PC-3 (cell line): ENCODE measurements around the gene HES1. TPM values are rescaled to one million over a fixed set of nuclear protein-coding genes. Genes with fewer than 3 reads are reported as not detected.
A peak's percentile ranks its signal among the peaks of the same experiment; 100 is the strongest.

Source experiments
- ATAC-seq: fragments of 200-7000 bp; cut with Tn5 transposase; 2 replicates; pipeline ENCODE4 v1.9.1; 2020; ENCODE audit warnings: mild to moderate bottlenecking, moderate library complexity
- BruUV-seq: library from RNA; stranded (reverse); fragments of 400-500 nt; replicated peaks from 2 replicates; lab custom pipeline; 2021; lab: Mats Ljungman, UMichigan
- CTCF ChIA-PET: fragments of 300-600 bp; sonication (Branson Sonifier 250); formaldehyde crosslinking; loops from one replicate; lab custom pipeline; 2022; ENCODE audit warnings: antibody characterized with exemption; lab: Charles Lee
- POLR2A ChIA-PET: fragments of 300-600 bp; sonication (Branson Sonifier 250); formaldehyde crosslinking; loops from one replicate; lab custom pipeline; 2022; ENCODE audit warnings: antibody characterized with exemption; ENCODE audit not compliant: unreplicated experiment; lab: Charles Lee
- DNase-seq: peaks from one replicate; pipeline ENCODE4 v3.0.0-alpha.2; 2015
- H2AFZ ChIP-seq: fragments of 300-600 bp; sonication (generic); 2 replicates; pipeline ENCODE4 v1.6.0; 2016; ENCODE audit warnings: antibody characterized with exemption, low read length
- H3F3A ChIP-seq: fragments of 300-600 bp; sonication (generic); one replicate; pipeline ENCODE4 v1.6.0; 2017; ENCODE audit warnings: antibody characterized with exemption, low read length, control low read depth, mild to moderate bottlenecking; ENCODE audit not compliant: unreplicated experiment
- H3K27ac ChIP-seq: fragments of 300-600 bp; sonication (generic); 2 replicates; pipeline ENCODE4 v1.5.1; 2016; ENCODE audit warnings: mild to moderate bottlenecking, low read length
- H3K27me3 ChIP-seq: fragments of 300-600 bp; sonication (generic); 2 replicates; pipeline ENCODE4 v1.6.1; 2016; ENCODE audit warnings: low read length, mixed read lengths
- H3K36me3 ChIP-seq: fragments of 300-600 bp; sonication (generic); 2 replicates; pipeline ENCODE4 v1.6.1; 2016; ENCODE audit warnings: low read depth, mixed run types, low read length, mixed read lengths
- H3K4me1 ChIP-seq: fragments of 300-600 bp; sonication (generic); 2 replicates; pipeline ENCODE4 v1.5.1; 2016; ENCODE audit warnings: low read length; ENCODE audit not compliant: insufficient read depth
- H3K4me2 ChIP-seq: fragments of 300-600 bp; sonication (generic); 2 replicates; pipeline ENCODE4 v1.6.0; 2016; ENCODE audit warnings: low read length
- H3K4me3 ChIP-seq: fragments of 300-600 bp; sonication (generic); 2 replicates; pipeline ENCODE4 v1.5.1; 2016; ENCODE audit warnings: mild to moderate bottlenecking, low read length, mixed read lengths
- H3K79me2 ChIP-seq: fragments of 300-600 bp; sonication (generic); 2 replicates; pipeline ENCODE4 v1.6.1; 2017; ENCODE audit warnings: low read length, mixed read lengths
- H3K9ac ChIP-seq: fragments of 300-600 bp; sonication (generic); 2 replicates; pipeline ENCODE4 v1.6.0; 2016; ENCODE audit warnings: mild to moderate bottlenecking, low read length
- H3K9me2 ChIP-seq: fragments of 300-600 bp; sonication (generic); replicated peaks from 2 replicates; pipeline ENCODE4 v1.6.1; 2016; ENCODE audit warnings: mixed run types, low read length, mixed read lengths
- H3K9me3 ChIP-seq: fragments of 300-600 bp; sonication (generic); 2 replicates; pipeline ENCODE4 v1.6.1; 2016; ENCODE audit warnings: low read length, mixed read lengths
- H4K20me1 ChIP-seq: fragments of 300-600 bp; sonication (generic); 2 replicates; pipeline ENCODE4 v1.6.1; 2016; ENCODE audit warnings: low read length, mixed read lengths
- CTCF ChIP-seq: fragments of 300-600 bp; sonication (generic); conservative IDR thresholded peaks from 2 replicates; pipeline ENCODE4 v1.5.1; 2017; ENCODE audit warnings: antibody characterized with exemption, low read depth, mild to moderate bottlenecking, low read length
- EZH2 ChIP-seq: fragments of 300-600 bp; sonication (generic); IDR thresholded peaks from one replicate; pipeline ENCODE4 v1.6.1; 2017; ENCODE audit warnings: antibody characterized with exemption, mild to moderate bottlenecking, low read length; ENCODE audit not compliant: unreplicated experiment
- EZH2phosphoT487 ChIP-seq: fragments of 300-600 bp; sonication (generic); IDR thresholded peaks from 2 replicates; pipeline ENCODE4 v1.6.1; 2018; ENCODE audit warnings: mild to moderate bottlenecking, antibody characterized with exemption, low read length, borderline replicate concordance
- intact Hi-C: fragments of 100-400 bp; cut with micrococcal nuclease; formaldehyde crosslinking; loops from 2 replicates; pipeline ENCODE4 v1.9.0; 2023
- total RNA-seq: library from RNA; depleted of rRNA; stranded (reverse); fragments of >200 nt; gene quantifications from 2 replicates; pipeline ENCODE4 v1.2.3, GENCODE V29; 2014

HES1 gene
- total RNA-seq, 1 experiment from 2014 or later, result 906 TPM

- Histone ChIP-seq H3K4me1 (peaks cover 52% of the 10 kb centered on the region), H3K9ac (peak overlapping the region; percentile 84), H2AFZ (no peak overlapping the region), H3K27ac (peak overlapping the region; percentile 87), H3K27me3 (no peaks in the 10 kb centered on the region), H3K4me3 (peak overlapping the region; percentile 89), H3K36me3 (peaks cover 18% of the 10 kb centered on the region; the same call in 1 of the 2 replicates), H3F3A (peaks cover 16% of the 10 kb centered on the region), H3K79me2 (peaks cover 33% of the 10 kb centered on the region), H3K9me2 (no peaks in the 10 kb centered on the region), H3K4me2 (peak overlapping the region; percentile 96), H3K9me3 (no peaks in the 10 kb centered on the region), H4K20me1 (peaks cover 22% of the 10 kb centered on the region)
- no peak for ATAC-seq
- BruUV-seq, result no TSS peak
- DNase-seq, result no peak
- ChIA-PET POLR2A (interaction anchor here (0.6 to 1.7 kb wide), 11 partner anchors 8 to 358 kb away, joined by 3 to 15 read pairs (median 5); no protein-coding TSS in a partner anchor), CTCF (interaction anchor here (0.5 to 4.2 kb wide), 4 partner anchors 177 to 358 kb away, joined by 6 to 42 read pairs (median 10); no protein-coding TSS in a partner anchor)
- intact Hi-C loops, result loop anchor here (1.0 to 5.0 kb wide), 2 partner anchors 177 to 476 kb away; no protein-coding TSS in a partner anchor
- TF ChIP-seq EZH2phosphoT487, result no peak
- TF ChIP-seq EZH2, result no peak
- TF ChIP-seq CTCF, result no peak
Measured at GRCh38 chr3:194138732-194139070, 2.8 kb downstream of the HES1 start.

GRCh38 chr3:194139071-194139813 is 3.3 kb downstream of the HES1 start:
- ChIA-PET POLR2A (interaction anchor here (0.5 to 1.7 kb wide), 17 partner anchors 8 to 355 kb away, joined by 3 to 23 read pairs (median 6); no protein-coding TSS in a partner anchor), CTCF (interaction anchor here (1.3 to 4.2 kb wide), 2 partner anchors 176 to 358 kb away, joined by 8 to 42 read pairs; no protein-coding TSS in a partner anchor)
- ATAC-seq, result peak; percentile 0; the same call in 1 of the 2 replicates
- peaks cover 32% of the 10 kb centered on the region for H3K79me2 ChIP-seq
- BruUV-seq, result TSS peak; percentile 20
- no peaks in the 10 kb centered on the region for H3K9me3 ChIP-seq
- peak overlapping the region; percentile 89 for H3K4me3 ChIP-seq
- H2AFZ ChIP-seq, result no peak overlapping the region
- peaks cover 51% of the 10 kb centered on the region for H3K4me1 ChIP-seq
- H4K20me1 ChIP-seq, result peaks cover 22% of the 10 kb centered on the region
- peak overlapping the region; percentile 84 for H3K9ac ChIP-seq
- H3K9me2 ChIP-seq, result no peaks in the 10 kb centered on the region
- peak overlapping the region; percentile 87 for H3K27ac ChIP-seq
- no peaks in the 10 kb centered on the region for H3K27me3 ChIP-seq
- H3K4me2 ChIP-seq, result peak overlapping the region; percentile 96
- peaks cover 18% of the 10 kb centered on the region; the same call in 1 of the 2 replicates for H3K36me3 ChIP-seq
- DNase-seq, result peak; percentile 83
- peaks cover 16% of the 10 kb centered on the region for H3F3A ChIP-seq
- TF ChIP-seq EZH2 (no peak), EZH2phosphoT487 (peak; percentile 92)
- intact Hi-C loops, result loop anchor here (1.0 to 5.0 kb wide), 2 partner anchors 176 to 477 kb away; no protein-coding TSS in a partner anchor

- DNase-seq, result peak; percentile 39
- H3K79me2 ChIP-seq, result peaks cover 32% of the 10 kb centered on the region
- no peak for ATAC-seq
- peaks cover 22% of the 10 kb centered on the region for H4K20me1 ChIP-seq
- peaks cover 51% of the 10 kb centered on the region for H3K4me1 ChIP-seq
- H3F3A ChIP-seq, result peaks cover 16% of the 10 kb centered on the region
- H3K4me2 ChIP-seq, result peak overlapping the region; percentile 96
- H3K9me3 ChIP-seq, result no peaks in the 10 kb centered on the region
- BruUV-seq, result no TSS peak
- peak overlapping the region; percentile 70 for H3K9ac ChIP-seq
- no peak for TF ChIP-seq CTCF
- TF ChIP-seq EZH2, result no peak
- no peak for TF ChIP-seq EZH2phosphoT487
- no peaks in the 10 kb centered on the region for H3K27me3 ChIP-seq
- ChIA-PET CTCF (interaction anchor here (1.3 to 4.2 kb wide), 2 partner anchors 176 to 359 kb away, joined by 8 to 42 read pairs; no protein-coding TSS in a partner anchor), POLR2A (interaction anchor here (0.5 to 2.5 kb wide), 11 partner anchors 9 to 355 kb away, joined by 3 to 23 read pairs (median 8); no protein-coding TSS in a partner anchor)
- no peak overlapping the region for H2AFZ ChIP-seq
- H3K4me3 ChIP-seq, result peak overlapping the region; percentile 89
- H3K27ac ChIP-seq, result peak overlapping the region; percentile 87
- intact Hi-C loops, result loop anchor here (1.0 to 5.0 kb wide), 3 partner anchors 175 to 478 kb away; no protein-coding TSS in a partner anchor
- H3K36me3 ChIP-seq, result peaks cover 18% of the 10 kb centered on the region; the same call in 1 of the 2 replicates
- no peaks in the 10 kb centered on the region for H3K9me2 ChIP-seq
Measured at GRCh38 chr3:194139814-194140391, 4.0 kb downstream of the HES1 start.
